Medulla oblongata (tissue), 1 donor: ENCODE results near the gene TUT1.
"Not testable (repeated sequence)": the region's sequence is repeated elsewhere in the genome, so short reads cannot be mapped to it uniquely, and the experiment has no call there.

Experiments
- DNase-seq: peaks from one replicate; pipeline ENCODE4 v3.0.0-alpha.2; 2015; ENCODE audit errors: extremely low spot score

The TUT1 gene

DNA sequence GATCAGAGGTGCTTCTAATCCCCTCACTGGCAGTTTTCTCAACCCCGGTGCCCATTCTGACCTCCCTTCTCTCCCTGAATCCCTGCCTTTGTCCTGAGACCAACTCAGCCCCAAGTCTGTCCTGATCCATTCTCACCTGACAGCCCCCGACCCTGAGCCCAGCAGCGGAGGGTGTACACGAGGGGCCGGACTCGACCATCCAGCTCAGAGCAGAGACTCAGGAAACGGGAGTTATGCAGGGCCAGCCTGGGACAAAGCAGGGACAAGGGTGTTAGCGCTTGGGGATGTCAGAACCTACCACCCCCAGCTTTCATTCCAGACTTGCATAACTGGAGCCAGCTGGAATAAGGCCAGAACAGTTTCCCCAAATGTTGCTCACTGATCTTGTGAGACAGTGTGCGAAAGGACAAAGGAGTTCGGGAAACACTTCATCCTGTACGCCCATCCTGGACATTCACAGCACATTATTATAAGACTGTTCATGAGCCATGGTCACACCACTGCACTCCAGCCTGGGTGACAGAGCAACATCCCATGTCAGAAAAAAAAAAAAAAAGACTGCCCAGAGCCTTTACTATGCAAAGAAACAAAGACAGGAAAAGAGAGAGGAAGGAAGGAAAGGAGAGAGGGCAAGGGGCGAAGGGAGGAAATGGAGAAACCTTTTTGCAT lies 14.1 kb downstream of the TUT1 start:
- DNase-seq = no peak

DNA sequence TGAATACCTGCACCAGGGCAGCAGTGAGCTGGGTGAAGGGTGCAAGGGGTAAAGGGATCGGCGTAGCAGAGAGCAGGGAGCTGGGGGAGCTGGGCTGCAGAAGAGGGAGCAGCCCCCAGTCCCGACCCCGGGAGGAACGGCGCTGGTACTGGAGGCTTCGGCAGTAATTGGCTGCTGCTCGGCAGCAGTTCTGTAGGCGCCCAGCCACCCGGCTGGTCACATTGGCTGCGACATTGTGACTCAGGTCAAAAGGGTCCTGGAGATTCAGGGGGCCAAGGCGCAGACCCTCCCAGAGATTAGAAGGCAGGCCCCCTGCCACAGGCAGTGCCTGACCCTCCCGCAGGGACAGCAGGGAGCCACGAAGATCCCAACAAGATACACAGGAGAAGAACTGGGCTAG lies 15.5 kb downstream of the TUT1 start:
- no peak for DNase-seq

GRCh38 chr11:62575156-62575555 lies 16.2 kb downstream of the TUT1 start:
- no peak for DNase-seq

- DNase-seq = peak; percentile 45
Measured at GRCh38 chr11:62574363-62575071, 16.8 kb downstream of the TUT1 start.

- DNase-seq = peak; percentile 100
Measured at GRCh38 chr11:62573592-62574362, 17.5 kb downstream of the TUT1 start, which contains the start of gene EEF1G. TSS of gene EEF1G (minus strand) at chr11:62573891. CDS start at chr11:62573842, 49 bp downstream.

GRCh38 chr11:62573006-62573591 lies 18.2 kb downstream of the TUT1 start:
- DNase-seq = no peak

DNA sequence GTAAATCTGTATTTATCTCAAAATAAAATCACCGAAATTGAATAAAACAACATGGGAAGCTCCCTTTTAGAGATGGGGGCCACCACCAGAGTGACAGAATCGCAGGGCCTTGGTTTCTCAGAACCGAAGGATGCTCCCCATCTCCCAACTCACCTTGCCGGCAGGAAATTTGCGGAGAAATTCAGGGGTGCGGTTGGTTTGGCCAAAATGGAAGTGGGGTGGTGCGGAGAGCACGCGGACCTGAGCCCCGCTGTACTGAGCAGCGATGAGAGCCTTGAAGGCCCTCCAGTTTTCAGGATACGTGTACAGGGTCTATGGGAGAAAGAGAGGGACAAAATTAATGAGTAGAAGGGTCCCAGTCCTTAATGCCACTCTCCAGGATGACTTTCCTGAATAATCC lies 18.9 kb downstream of the TUT1 start:
- no peak for DNase-seq

DNA sequence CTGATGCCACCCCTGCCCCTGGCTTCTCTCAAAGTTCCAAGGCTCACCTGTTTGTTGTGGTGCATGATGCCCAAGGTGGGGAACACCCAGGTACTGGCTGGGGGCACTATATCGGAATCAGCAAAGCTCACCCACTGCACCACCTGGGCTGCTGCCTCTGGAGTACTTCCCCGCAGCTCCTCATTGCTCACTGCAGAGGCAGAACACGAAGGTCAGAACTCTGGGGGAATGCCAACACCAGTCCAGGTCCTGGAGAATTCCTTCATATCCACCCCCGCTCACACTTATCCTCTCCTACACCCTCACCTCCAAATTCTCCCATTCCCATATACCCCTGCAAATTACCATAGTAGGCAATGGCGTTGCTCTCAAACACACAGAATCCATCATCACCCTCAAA lies 19.8 kb downstream of the TUT1 start:
- not testable (repeated sequence) for DNase-seq

- DNase-seq = not testable (repeated sequence)
Measured at GRCh38 chr11:62570903-62571302, 20.4 kb downstream of the TUT1 start.

DNA sequence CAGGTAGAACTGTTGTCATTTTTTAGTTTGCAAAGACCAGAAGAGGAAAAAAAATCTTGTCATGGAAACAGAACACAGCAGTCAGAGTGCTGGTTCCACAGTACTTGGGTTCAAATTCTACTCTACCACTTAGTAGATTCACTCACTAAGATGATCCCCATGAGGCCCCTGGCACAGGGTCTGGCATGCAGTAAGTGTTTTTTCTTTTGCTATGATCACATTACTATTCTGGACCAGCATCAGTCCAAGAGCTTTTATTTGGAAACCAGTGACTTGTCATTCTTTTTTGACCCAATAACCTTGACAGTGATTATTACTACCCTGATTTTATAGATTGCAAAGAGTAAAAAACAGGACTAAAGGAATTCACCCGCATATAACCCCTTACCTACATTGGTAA lies 21.7 kb downstream of the TUT1 start:
- DNase-seq = no peak

GRCh38 chr11:62567018-62567633 lies 24.2 kb downstream of the TUT1 start:
- DNase-seq = no peak

DNA sequence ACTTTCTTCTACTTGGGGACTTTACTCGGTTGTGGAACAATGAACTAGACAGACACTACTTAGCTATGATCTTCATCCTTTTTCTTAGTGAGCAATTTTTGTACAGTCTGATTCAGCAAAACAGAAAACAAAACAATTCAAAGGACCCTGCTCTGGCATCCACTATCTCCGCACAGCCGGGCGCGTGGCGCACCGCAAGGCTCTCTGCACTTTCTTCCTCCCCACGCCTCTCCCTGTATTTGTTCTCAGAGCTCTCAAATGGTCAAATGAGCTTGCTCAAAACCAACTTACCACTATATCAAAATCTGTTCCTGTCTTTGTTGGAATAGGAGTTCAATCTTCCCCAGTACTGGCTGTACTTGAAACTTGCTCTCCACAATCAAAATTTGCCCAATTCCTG lies 25.1 kb downstream of the TUT1 start:
- no peak for DNase-seq

DNA sequence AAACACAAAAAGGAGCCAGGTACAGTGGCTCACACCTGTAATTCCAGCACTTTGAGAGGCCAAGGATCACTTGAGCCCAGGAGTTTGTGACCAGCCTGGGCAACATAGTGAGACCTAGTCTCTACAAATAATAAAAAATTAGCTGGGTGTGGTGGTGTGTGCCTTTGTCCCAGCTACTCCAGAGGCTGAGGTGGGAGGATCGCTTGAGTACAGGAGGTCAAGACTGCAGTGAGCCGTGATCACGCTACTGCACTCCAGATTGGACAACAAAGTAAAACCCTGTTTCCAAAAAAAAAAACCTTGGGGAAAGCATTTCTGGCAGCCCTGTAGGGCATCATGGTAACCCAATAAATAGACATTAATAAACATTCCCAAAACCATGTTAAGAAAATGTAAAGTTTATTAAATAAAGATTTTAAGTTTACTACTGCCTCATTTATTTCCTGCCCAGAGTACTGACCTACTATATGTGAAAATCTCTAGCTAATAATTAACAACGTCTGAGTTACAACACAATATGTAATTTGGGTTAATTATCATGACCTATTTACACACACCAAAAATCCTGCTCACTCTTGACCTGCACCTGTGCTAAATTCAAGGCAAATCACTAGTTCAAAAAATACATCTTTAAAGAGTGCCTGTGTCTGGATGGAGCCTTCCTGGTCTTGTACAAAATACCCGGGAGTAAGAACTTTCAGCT lies 26.1 kb downstream of the TUT1 start:
- no peak for DNase-seq

DNA sequence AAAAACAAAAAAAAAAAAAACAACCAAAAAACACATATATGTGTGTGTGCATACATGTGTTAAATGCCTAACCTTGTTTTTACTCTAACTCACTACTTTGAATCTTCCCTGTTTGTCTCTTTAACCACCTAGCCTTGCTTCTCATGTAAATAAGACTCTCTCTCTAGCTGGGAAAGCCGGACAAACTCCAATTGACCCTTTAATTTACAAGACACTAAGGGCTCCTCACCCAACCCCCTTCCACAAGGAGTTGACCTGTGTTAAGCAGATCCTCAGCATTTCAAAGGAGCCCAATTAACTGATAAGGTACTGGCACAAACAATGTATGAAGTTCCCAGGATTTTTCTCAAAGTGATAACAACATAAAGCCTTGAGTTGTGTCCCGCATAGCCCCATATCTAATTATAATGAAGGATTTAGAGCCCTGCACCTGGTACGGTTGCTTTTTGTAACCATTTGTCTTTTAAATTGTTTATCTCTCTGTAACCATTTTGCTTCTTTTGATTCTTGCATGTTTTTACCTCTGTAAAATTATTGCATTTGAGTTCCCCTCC lies 29.6 kb downstream of the TUT1 start:
- not testable (repeated sequence) for DNase-seq

DNA sequence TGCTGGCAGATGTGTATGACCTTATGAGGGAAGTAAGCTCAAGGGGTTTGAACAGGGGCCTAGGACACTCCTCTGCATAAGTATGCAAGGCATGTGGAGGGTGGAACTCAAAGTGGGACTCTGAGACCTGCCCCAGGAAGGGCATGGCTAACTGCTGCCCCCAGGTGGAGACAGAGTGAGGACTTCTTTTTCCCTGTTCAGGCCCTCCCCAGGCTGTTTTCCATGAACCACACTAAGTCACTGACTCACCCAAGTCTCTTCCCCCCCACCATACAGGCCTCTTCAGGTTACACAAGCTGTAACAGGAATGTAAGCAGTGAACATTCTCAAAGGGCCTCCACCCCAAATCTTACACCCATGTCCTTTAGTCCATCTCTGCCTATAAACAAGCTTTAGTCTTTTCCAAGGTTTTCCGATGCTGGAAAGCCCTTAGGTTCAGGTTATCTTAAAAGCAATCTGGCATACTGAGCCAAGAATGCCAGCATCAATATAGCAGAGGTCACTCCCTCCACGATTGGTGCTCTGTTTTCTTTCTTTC lies 30.7 kb downstream of the TUT1 start:
- DNase-seq = peak; percentile 75

- not testable (repeated sequence) for DNase-seq
Measured at GRCh38 chr11:62559626-62560025, 31.7 kb downstream of the TUT1 start.

DNA sequence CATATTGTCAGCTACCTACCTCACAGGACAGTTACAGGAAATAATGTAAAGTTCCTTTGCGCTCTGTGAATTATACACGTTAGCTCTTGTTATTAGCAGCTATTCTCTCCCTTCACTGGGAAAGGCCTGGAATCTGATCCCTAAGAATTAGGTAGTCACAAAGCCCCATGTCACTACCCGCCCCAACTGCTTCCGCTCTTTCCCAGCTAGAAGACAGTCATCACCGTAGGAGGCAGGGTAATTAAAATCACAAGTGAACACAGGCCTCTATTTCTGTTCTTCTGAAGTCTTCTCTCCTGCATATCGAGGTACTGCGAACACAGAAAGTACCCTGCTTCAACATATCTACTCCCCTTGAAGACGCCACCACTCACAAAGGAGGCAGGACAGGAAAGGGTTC lies 32.1 kb downstream of the TUT1 start:
- no peak for DNase-seq

- no peak for DNase-seq
Measured at GRCh38 chr11:62558669-62559068, 32.7 kb downstream of the TUT1 start.

GRCh38 chr11:62556875-62557631 lies 34.3 kb downstream of the TUT1 start:
- no peak for DNase-seq
